HepG2 (cell line): Measurements from ENCODE around the gene TMEM198. TPM values are rescaled to one million over a fixed set of nuclear protein-coding genes. Genes with fewer than 3 reads are reported as not detected.
A peak's percentile ranks its signal among the peaks of the same experiment; 100 is the strongest.

Experiments used
- ARID5B ChIP-seq: IDR thresholded peaks from 2 replicates; pipeline ENCODE4 v1.4.0; 2020; ENCODE audit warnings: mild to moderate bottlenecking, missing genetic modification reagents
- HDAC2 ChIP-seq: sonication (generic); formaldehyde crosslinking; IDR thresholded peaks from 2 replicates; pipeline ENCODE4 v1.4.0; 2020; ENCODE audit warnings: missing genetic modification reagents
- IKZF4 ChIP-seq: sonication (generic); formaldehyde crosslinking; IDR thresholded peaks from 2 replicates; pipeline ENCODE4 v1.5.1; 2020; ENCODE audit warnings: borderline replicate concordance, mild to moderate bottlenecking, low read depth, missing genetic modification reagents; ENCODE audit errors: not compliant biosample characterization
- MXI1 ChIP-seq: IDR thresholded peaks from 3 replicates; pipeline ENCODE4 v1.6.1; 2012; ENCODE audit warnings: low read depth, low read length, inconsistent platforms, borderline replicate concordance
- PHF5A ChIP-seq: IDR thresholded peaks from one replicate; pipeline ENCODE4 v1.6.1; 2018; ENCODE audit warnings: low read depth, missing genetic modification reagents; ENCODE audit not compliant: unreplicated experiment
- PLSCR1 ChIP-seq: sonication (generic); formaldehyde crosslinking; IDR thresholded peaks from 2 replicates; pipeline ENCODE4 v1.5.0; 2020; ENCODE audit warnings: missing genetic modification reagents, mild to moderate bottlenecking, borderline replicate concordance
- SKIL ChIP-seq: sonication (generic); formaldehyde crosslinking; IDR thresholded peaks from 2 replicates; pipeline ENCODE4 v1.8.0; 2022; ENCODE audit warnings: missing genetic modification reagents, mild to moderate bottlenecking, moderate library complexity, borderline replicate concordance
- SP1 ChIP-seq, 2 experiments: fragments of 450-650 bp in 1 of 2; sonication (generic) in 1 of 2; formaldehyde crosslinking in 1 of 2; IDR thresholded peaks; 2 replicates each; pipeline versions ENCODE4 v1.4.0 to v1.6.1; 2016 to 2020; ENCODE audit warnings: missing genetic modification reagents in 1 of 2
- U2AF1 ChIP-seq: fragments of 200-400 bp; formaldehyde crosslinking; optimal IDR thresholded peaks from 2 replicates; pipeline ENCODE3; 2017; ENCODE audit warnings: mild to moderate bottlenecking, low read depth, low read length
- ZHX1 ChIP-seq: sonication (generic); formaldehyde crosslinking; IDR thresholded peaks from 2 replicates; pipeline ENCODE4 v1.8.1; 2022; ENCODE audit warnings: low read depth, mild to moderate bottlenecking, missing genetic modification reagents
- ZNF484 ChIP-seq: sonication (generic); formaldehyde crosslinking; IDR thresholded peaks from 2 replicates; pipeline ENCODE4 v1.5.1; 2020; ENCODE audit warnings: mild to moderate bottlenecking, low read depth, missing genetic modification reagents, borderline replicate concordance
- ZNF567 ChIP-seq: sonication (generic); formaldehyde crosslinking; IDR thresholded peaks from 2 replicates; pipeline ENCODE4 v1.8.1; 2023; ENCODE audit warnings: mild to moderate bottlenecking, missing genetic modification reagents, borderline replicate concordance
- ZNF740 ChIP-seq: sonication (generic); formaldehyde crosslinking; IDR thresholded peaks from 2 replicates; pipeline ENCODE4 v1.4.0; 2020; ENCODE audit warnings: missing genetic modification reagents
- polyA plus RNA-seq, 8 experiments: library from polyadenylated mRNA; depleted of rRNA in 3 of 8; stranded (reverse) in 7 of 8; unstranded in 1 of 8; fragments of >200 nt; fragmentation: Illumina TruSeq in 4 of 8; extraction: Trizol in 4 of 8; gene quantifications; 2 replicates each; pipeline versions ENCODE4 v1.2.1 to v1.2.3, GENCODE V29; 2011 to 2016; ENCODE audit warnings: low read depth in 4 of 8, missing spikeins in 1 of 8, mixed read lengths in 1 of 8; ENCODE audit not compliant: insufficient read depth in 1 of 8
- total RNA-seq, 5 experiments: library from RNA; depleted of rRNA; stranded (reverse); fragments of >200 nt; fragmentation: Illumina TruSeq; extraction: Trizol; gene quantifications; 2 replicates each; pipeline ENCODE4 v1.2.3, GENCODE V29; 2016; ENCODE audit warnings: low read depth in 1 of 5

The TMEM198 gene
- total and polyA plus RNA-seq, 2 of the 13 experiments (the other 11 are each of a cell fraction or from before 2014, with no cell fraction given) = 17.3 to 23.5 TPM

GRCh38 chr2:219571311-219572236 lies 27.7 kb downstream of the TMEM198 start, which contains the start of gene OBSL1 (continued):
- peak; percentile 52; the same call in 1 of the 2 replicates for TF ChIP-seq ARID5B
- TF ChIP-seq SP1 (IDR thresholded peaks at IDR 0.05) = no peak
- peak; percentile 46; the same call in 1 of the 2 replicates for TF ChIP-seq SP1 (CRISPR knock-in tag; IDR thresholded peaks at IDR 0.05)
- no peak for TF ChIP-seq ZHX1 (CRISPR knock-in tag)
- no peak for TF ChIP-seq IKZF4 (CRISPR knock-in tag)
- TF ChIP-seq MXI1 = peak; percentile 21; the same call in 1 of the 3 replicates
- TF ChIP-seq PLSCR1 (CRISPR knock-in tag) = no peak
- peak; percentile 17; the same call in 1 of the 2 replicates for TF ChIP-seq ZNF567
- peak; percentile 77 for TF ChIP-seq HDAC2 (CRISPR knock-in tag)
- TF ChIP-seq U2AF1 = peak; percentile 86
- TF ChIP-seq ZNF484 (CRISPR knock-in tag) = peak; percentile 71; the same call in 1 of the 2 replicates
- TF ChIP-seq PHF5A (CRISPR knock-in tag) = no peak
- TF ChIP-seq SKIL = peak; percentile 98
- peak; percentile 71; the same call in 1 of the 2 replicates for TF ChIP-seq ZNF740 (CRISPR knock-in tag)
